HG02610 (cell line): Measurements from ENCODE around the gene TECTA.

Source experiments
- ATAC-seq: cut with Tn5 transposase; IDR thresholded peaks from one replicate; pipeline ENCODE4 v1.9.1; 2021; ENCODE audit warnings: mild to moderate bottlenecking, moderate library complexity; ENCODE audit not compliant: unreplicated experiment

Gene TECTA

GRCh38 chr11:121100943-121101342, at the start of gene TECTA:
Gene TECTA, plus strand, starts transcription at chr11:121101243. Its CDS starts 1,423 bp downstream, at chr11:121102666.
- no peak for ATAC-seq

- no peak for ATAC-seq
These were observed 47.8 kb upstream of the TECTA start for GRCh38 chr11:121053244-121053643.

- ATAC-seq = no peak
These were observed 46.8 kb upstream of the TECTA start for GRCh38 chr11:121054266-121054665.

GRCh38 chr11:121055076-121055475, 46.0 kb upstream of the TECTA start:
- ATAC-seq = no peak

GRCh38 chr11:121057922-121058321, 43.1 kb upstream of the TECTA start:
- ATAC-seq = peak; percentile 58

- ATAC-seq = no peak
These were observed 42.1 kb upstream of the TECTA start for GRCh38 chr11:121058941-121059340.

- peak; percentile 94 for ATAC-seq
These were observed 41.4 kb upstream of the TECTA start for GRCh38 chr11:121059605-121060004.

GRCh38 chr11:121063728-121064127, 37.3 kb upstream of the TECTA start:
- ATAC-seq = no peak

- ATAC-seq = no peak
These were observed 34.4 kb upstream of the TECTA start for GRCh38 chr11:121066623-121067022.

GRCh38 chr11:121067026-121067425, 34.0 kb upstream of the TECTA start:
- no peak for ATAC-seq

GRCh38 chr11:121067453-121067852, 33.6 kb upstream of the TECTA start:
- no peak for ATAC-seq

- peak; percentile 57 for ATAC-seq
These were observed 32.9 kb upstream of the TECTA start for GRCh38 chr11:121067962-121068647.

GRCh38 chr11:121068787-121069186, 32.3 kb upstream of the TECTA start:
- ATAC-seq = no peak

GRCh38 chr11:121070951-121071845, 29.8 kb upstream of the TECTA start:
- no peak for ATAC-seq

GRCh38 chr11:121071846-121072450, 29.1 kb upstream of the TECTA start:
- no peak for ATAC-seq

GRCh38 chr11:121081321-121081720, 19.7 kb upstream of the TECTA start:
- no peak for ATAC-seq

GRCh38 chr11:121082219-121082618, 18.8 kb upstream of the TECTA start:
- ATAC-seq = no peak

GRCh38 chr11:121082670-121083069, 18.4 kb upstream of the TECTA start:
- no peak for ATAC-seq

GRCh38 chr11:121086866-121087265, 14.2 kb upstream of the TECTA start:
- ATAC-seq = no peak

- ATAC-seq = no peak
These were observed 11.5 kb upstream of the TECTA start for GRCh38 chr11:121089566-121089965.

GRCh38 chr11:121090145-121090721, 10.8 kb upstream of the TECTA start:
- ATAC-seq = no peak
